ENCODE data around the gene CATSPERD. TPM values are rescaled to one million over a fixed set of nuclear protein-coding genes. Genes with fewer than 3 reads are reported as not detected.

The CATSPERD gene
- total RNA-seq, 1 experiment from 2014 or later = not detected

DNA sequence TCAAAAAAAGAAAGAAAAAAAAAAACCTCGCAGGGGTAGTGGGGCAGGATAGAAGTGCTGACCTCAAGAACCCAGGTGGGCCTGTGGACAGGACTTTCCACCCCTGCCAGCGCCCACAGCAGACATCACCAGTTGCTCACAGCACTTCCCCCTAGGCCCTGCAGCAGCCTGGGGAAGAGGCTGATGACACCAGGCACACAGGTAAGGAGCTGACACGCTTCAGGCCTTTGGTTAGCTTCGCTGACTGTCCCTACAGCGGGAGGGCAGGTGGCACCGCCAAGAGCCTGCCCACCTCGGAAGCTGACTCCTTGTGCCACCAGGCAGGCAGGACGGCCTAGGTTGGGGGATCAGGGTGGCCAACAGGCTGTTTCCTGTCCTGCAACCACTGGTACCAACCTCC lies 9.4 kb upstream of the CATSPERD start:
- H3K9ac ChIP-seq (ENCODE audit: extremely low read depth, insufficient read length, low read length) = no peak overlapping the region
- DNase-seq = no peak
- H3K4me1 Mint-ChIP-seq = 0 out of 4 replicates have a peak, but pooled peaks cover 0 to 3% of the 10 kb centered on the region in 2 experiments

More for the DNA sequence above, 9.4 kb upstream of the CATSPERD start:
- H2BK5ac ChIP-seq (ENCODE audit: insufficient read length, low read length) = no peak overlapping the region
- TF ChIP-seq, protein P1, sequence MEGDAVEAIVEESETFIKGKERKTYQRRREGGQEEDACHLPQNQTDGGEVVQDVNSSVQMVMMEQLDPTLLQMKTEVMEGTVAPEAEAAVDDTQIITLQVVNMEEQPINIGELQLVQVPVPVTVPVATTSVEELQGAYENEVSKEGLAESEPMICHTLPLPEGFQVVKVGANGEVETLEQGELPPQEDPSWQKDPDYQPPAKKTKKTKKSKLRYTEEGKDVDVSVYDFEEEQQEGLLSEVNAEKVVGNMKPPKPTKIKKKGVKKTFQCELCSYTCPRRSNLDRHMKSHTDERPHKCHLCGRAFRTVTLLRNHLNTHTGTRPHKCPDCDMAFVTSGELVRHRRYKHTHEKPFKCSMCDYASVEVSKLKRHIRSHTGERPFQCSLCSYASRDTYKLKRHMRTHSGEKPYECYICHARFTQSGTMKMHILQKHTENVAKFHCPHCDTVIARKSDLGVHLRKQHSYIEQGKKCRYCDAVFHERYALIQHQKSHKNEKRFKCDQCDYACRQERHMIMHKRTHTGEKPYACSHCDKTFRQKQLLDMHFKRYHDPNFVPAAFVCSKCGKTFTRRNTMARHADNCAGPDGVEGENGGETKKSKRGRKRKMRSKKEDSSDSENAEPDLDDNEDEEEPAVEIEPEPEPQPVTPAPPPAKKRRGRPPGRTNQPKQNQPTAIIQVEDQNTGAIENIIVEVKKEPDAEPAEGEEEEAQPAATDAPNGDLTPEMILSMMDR (conservative IDR thresholded peaks at IDR 0.05) = no peak
- no peak overlapping the region for H4K5ac ChIP-seq (ENCODE audit: insufficient read length, low read depth, low read length)
- H2BK20ac ChIP-seq (ENCODE audit: low read depth, low read length, poor library complexity, severe bottlenecking) = no peak overlapping the region
- no peak overlapping the region for H3K4me2 ChIP-seq (ENCODE audit: insufficient read depth, insufficient read length, low read length)
- Mint-ChIP-seq H3K4me3 (no peak overlapping the region), H3K36me3 (ENCODE audit: insufficient read depth in 1 of 3, low read depth in 3 of 3) (peaks cover 39 to 79% (median 64%) of the 10 kb centered on the region in 3 experiments), H3K9me3 (no peaks in the 10 kb centered on the region), H3K27ac (no peak overlapping the region; a peak in 1 of 7 replicates), H3K27me3 (ENCODE audit: low read depth) (no peaks in the 10 kb centered on the region)
- H4K20me1 ChIP-seq (ENCODE audit: control insufficient read depth, insufficient read depth, insufficient read length) = no peaks in the 10 kb centered on the region
- no peak overlapping the region for H3K18ac ChIP-seq (ENCODE audit: insufficient read length, low read depth, low read length)
- H3K14ac ChIP-seq (ENCODE audit: insufficient read depth, low read length) = no peak overlapping the region
- H4K91ac ChIP-seq (ENCODE audit: insufficient read length, low read depth, low read length) = no peak overlapping the region
- no peak overlapping the region for H2BK12ac ChIP-seq (ENCODE audit: insufficient read length, low read depth, low read length)
- no peak overlapping the region for H3K27ac ChIP-seq (ENCODE audit: insufficient read length, low read depth, low read length)
- no peaks in the 10 kb centered on the region for H3K27me3 ChIP-seq (ENCODE audit: insufficient read depth, low read length)
- no peak overlapping the region for H2AK5ac ChIP-seq (ENCODE audit: insufficient read length, low read length)
- H3K79me1 ChIP-seq (ENCODE audit: insufficient read depth, low read depth, low read length, poor library complexity, severe bottlenecking) = no peaks in the 10 kb centered on the region
- no peak overlapping the region for H4K8ac ChIP-seq (replicated peaks; ENCODE audit: insufficient read length, low read depth, low read length)
- H3K79me2 ChIP-seq (ENCODE audit: insufficient read depth, low read length) = peaks cover 3% of the 10 kb centered on the region; the same call in 1 of the 2 replicates
- no peak overlapping the region for H2AFZ ChIP-seq (ENCODE audit: low read length)
- H3K4ac ChIP-seq (ENCODE audit: low read depth, low read length) = no peak overlapping the region
- H3T11ph ChIP-seq (ENCODE audit: low read length) = no peak overlapping the region
- H3K9me3 ChIP-seq (ENCODE audit: control insufficient read depth, low read depth, low read length) = no peaks in the 10 kb centered on the region
- WGBS (ENCODE audit: extremely low coverage, insufficient read length, low lambda C conversion rate) = no CpG with 5 or more reads among the region's 8 CpGs
- H3K4me1 ChIP-seq (ENCODE audit: insufficient read depth, low read length) = no peaks in the 10 kb centered on the region
- no peak overlapping the region for H3K23ac ChIP-seq (ENCODE audit: insufficient read length, low read depth, low read length)
- no peak overlapping the region for H2BK15ac ChIP-seq (ENCODE audit: low read depth, low read length)
- H3K56ac ChIP-seq (ENCODE audit: insufficient read length, low read depth, low read length) = no peak overlapping the region
- H3K23me2 ChIP-seq (ENCODE audit: insufficient read length, low read depth, low read length, poor library complexity, severe bottlenecking) = peaks cover 2% of the 10 kb centered on the region
- H2BK120ac ChIP-seq (ENCODE audit: low read depth, low read length, poor library complexity, severe bottlenecking) = no peak overlapping the region

All from H9 (cell line).